ENCODE results near the gene HPCA. TPM values are rescaled to one million over a fixed set of nuclear protein-coding genes. Genes with fewer than 3 reads are reported as not detected.

HPCA gene
- total RNA-seq, 1 experiment from 2014 or later = 1.2 TPM

GRCh38 chr1:32860566-32860965 is 25.7 kb upstream of the HPCA start:
- H2BK5ac ChIP-seq (ENCODE audit: insufficient read length, low read length) = no peak overlapping the region
- H4K5ac ChIP-seq (ENCODE audit: insufficient read length, low read depth, low read length) = no peak overlapping the region
- H2BK20ac ChIP-seq (ENCODE audit: low read depth, low read length, poor library complexity, severe bottlenecking) = no peak overlapping the region

More at GRCh38 chr1:32860566-32860965, 25.7 kb upstream of the HPCA start:
- Histone ChIP-seq H3K27ac (ENCODE audit: insufficient read length, low read depth, low read length) (no peak overlapping the region), H3K9me3 (ENCODE audit: control insufficient read depth, low read depth, low read length) (no peaks in the 10 kb centered on the region), H3K14ac (ENCODE audit: insufficient read depth, low read length) (no peak overlapping the region), H3K79me1 (ENCODE audit: insufficient read depth, low read depth, low read length, poor library complexity, severe bottlenecking) (no peaks in the 10 kb centered on the region), H3K79me2 (ENCODE audit: insufficient read depth, low read length) (no peaks in the 10 kb centered on the region), H4K8ac (replicated peaks; ENCODE audit: insufficient read length, low read depth, low read length) (no peak overlapping the region), H3T11ph (ENCODE audit: low read length) (no peak overlapping the region), H2BK15ac (ENCODE audit: low read depth, low read length) (no peak overlapping the region), H3K56ac (ENCODE audit: insufficient read length, low read depth, low read length) (no peak overlapping the region), H3K23ac (ENCODE audit: insufficient read length, low read depth, low read length) (no peak overlapping the region), H2BK12ac (ENCODE audit: insufficient read length, low read depth, low read length) (no peak overlapping the region), H2BK120ac (ENCODE audit: low read depth, low read length, poor library complexity, severe bottlenecking) (no peak overlapping the region), H3K18ac (ENCODE audit: insufficient read length, low read depth, low read length) (no peak overlapping the region), H3K23me2 (ENCODE audit: insufficient read length, low read depth, low read length, poor library complexity, severe bottlenecking) (no peaks in the 10 kb centered on the region), H3K9ac (ENCODE audit: extremely low read depth, insufficient read length, low read length) (no peak overlapping the region), H2AK5ac (ENCODE audit: insufficient read length, low read length) (no peak overlapping the region), H2AFZ (ENCODE audit: low read length) (no peak overlapping the region), H4K91ac (ENCODE audit: insufficient read length, low read depth, low read length) (no peak overlapping the region), H3K27me3 (ENCODE audit: insufficient read depth, low read length) (no peaks in the 10 kb centered on the region), H3K4me2 (ENCODE audit: insufficient read depth, insufficient read length, low read length) (no peak overlapping the region), H3K4me1 (ENCODE audit: insufficient read depth, low read length) (no peaks in the 10 kb centered on the region), H4K20me1 (ENCODE audit: control insufficient read depth, insufficient read depth, insufficient read length) (no peaks in the 10 kb centered on the region), H3K4ac (ENCODE audit: low read depth, low read length) (no peak overlapping the region)
- Mint-ChIP-seq H3K9me3 (no peaks in the 10 kb centered on the region), H3K27ac (no peak overlapping the region; a peak in 1 of 7 replicates), H3K27me3 (ENCODE audit: low read depth) (no peaks in the 10 kb centered on the region), H3K4me1 (no peaks in the 10 kb centered on the region), H3K4me3 (no peak overlapping the region), H3K36me3 (ENCODE audit: insufficient read depth in 1 of 3, low read depth in 3 of 3) (peaks cover 13 to 36% (median 36%) of the 10 kb centered on the region in 3 experiments)
- no peak for TF ChIP-seq CTCF (conservative IDR thresholded peaks at IDR 0.05)
- no peak for DNase-seq
